H1 (cell line): ENCODE measurements around the gene DCLK1.

Experiments used
- CHD1 ChIP-seq: IDR thresholded peaks from 2 replicates; pipeline ENCODE4 v1.6.1; 2012; ENCODE audit warnings: low read depth, low read length, improper control_type of control experiment
- CTCF ChIP-seq, 3 experiments: IDR thresholded peaks; 1 replicate in 2 of 3; 2 replicates in 1 of 3; pipeline versions ENCODE4 v1.5.1 to v1.6.1; 2011; ENCODE audit warnings: low read length in 3 of 3, mild to moderate bottlenecking in 3 of 3, inconsistent platforms in 2 of 3, low read depth in 1 of 3, moderate library complexity in 1 of 3; ENCODE audit not compliant: insufficient read depth in 1 of 3; ENCODE audit errors: control extremely low read depth in 1 of 3
- EZH2 ChIP-seq: fragments of 200-600 bp; sonication (generic); IDR thresholded peaks from 2 replicates; pipeline ENCODE4 v1.7.1; 2012; ENCODE audit warnings: low read depth, mild to moderate bottlenecking, moderate library complexity, low read length, inconsistent platforms; ENCODE audit not compliant: severe bottlenecking
- HDAC6 ChIP-seq: IDR thresholded peaks from one replicate; pipeline ENCODE4 v1.7.1; 2012; ENCODE audit warnings: low read depth, mild to moderate bottlenecking, inconsistent platforms, low read length, moderate library complexity
- POLR2A ChIP-seq, 2 experiments: IDR thresholded peaks; 1 replicate in 1 of 2; 2 replicates in 1 of 2; pipeline ENCODE4 v1.6.1; 2011; ENCODE audit warnings: low read depth in 2 of 2, low read length in 2 of 2, mild to moderate bottlenecking in 2 of 2; ENCODE audit errors: control extremely low read depth in 1 of 2
- SP1 ChIP-seq: IDR thresholded peaks from 2 replicates; pipeline ENCODE4 v1.6.1; 2011; ENCODE audit warnings: low read depth, low read length
- YY1 ChIP-seq: IDR thresholded peaks from 2 replicates; pipeline ENCODE4 v1.6.1; 2011; ENCODE audit warnings: low read depth, mild to moderate bottlenecking, low read length

DNA sequence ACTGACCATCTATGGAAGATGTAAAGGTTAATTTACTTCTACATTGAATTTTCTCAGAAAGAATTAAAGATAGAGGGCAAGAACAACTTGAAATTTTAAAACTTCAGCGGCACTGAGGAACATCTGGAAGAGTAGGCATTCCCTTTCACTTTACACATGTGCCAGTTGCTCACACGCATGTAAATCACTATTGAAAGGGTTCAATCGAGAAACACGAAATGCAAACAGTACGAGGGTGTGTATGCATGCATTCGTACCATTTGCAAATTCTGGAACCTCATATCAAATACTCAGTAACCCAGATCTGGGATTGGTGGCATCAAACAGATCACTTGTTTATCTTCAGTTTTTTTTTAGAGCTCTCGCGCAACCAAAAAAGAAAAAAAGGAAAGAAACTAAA, 339.2 kb downstream of the DCLK1 start:
- TF ChIP-seq CTCF (IDR thresholded peaks at IDR 0.05; ENCODE audit: control extremely low read depth in 1 of 3, insufficient read depth in 1 of 3, low read depth in 1 of 3, low read length in 3 of 3) (no peak), CHD1 (no peak), YY1 (no peak), POLR2A (IDR thresholded peaks at IDR 0.05; ENCODE audit: control extremely low read depth in 1 of 2, low read depth in 2 of 2, low read length in 2 of 2) (no peak), EZH2 (no peak), HDAC6 (no peak), SP1 (no peak)
